ENCODE measurements around the gene CDCA4. TPM values are rescaled to one million over a fixed set of nuclear protein-coding genes. Genes with fewer than 3 reads are reported as not detected.
A peak's percentile ranks its signal among the peaks of the same experiment; 100 is the strongest.

CDCA4 gene
- total RNA-seq, 1 donor from 2014 or later, result 46.9 TPM

DNA sequence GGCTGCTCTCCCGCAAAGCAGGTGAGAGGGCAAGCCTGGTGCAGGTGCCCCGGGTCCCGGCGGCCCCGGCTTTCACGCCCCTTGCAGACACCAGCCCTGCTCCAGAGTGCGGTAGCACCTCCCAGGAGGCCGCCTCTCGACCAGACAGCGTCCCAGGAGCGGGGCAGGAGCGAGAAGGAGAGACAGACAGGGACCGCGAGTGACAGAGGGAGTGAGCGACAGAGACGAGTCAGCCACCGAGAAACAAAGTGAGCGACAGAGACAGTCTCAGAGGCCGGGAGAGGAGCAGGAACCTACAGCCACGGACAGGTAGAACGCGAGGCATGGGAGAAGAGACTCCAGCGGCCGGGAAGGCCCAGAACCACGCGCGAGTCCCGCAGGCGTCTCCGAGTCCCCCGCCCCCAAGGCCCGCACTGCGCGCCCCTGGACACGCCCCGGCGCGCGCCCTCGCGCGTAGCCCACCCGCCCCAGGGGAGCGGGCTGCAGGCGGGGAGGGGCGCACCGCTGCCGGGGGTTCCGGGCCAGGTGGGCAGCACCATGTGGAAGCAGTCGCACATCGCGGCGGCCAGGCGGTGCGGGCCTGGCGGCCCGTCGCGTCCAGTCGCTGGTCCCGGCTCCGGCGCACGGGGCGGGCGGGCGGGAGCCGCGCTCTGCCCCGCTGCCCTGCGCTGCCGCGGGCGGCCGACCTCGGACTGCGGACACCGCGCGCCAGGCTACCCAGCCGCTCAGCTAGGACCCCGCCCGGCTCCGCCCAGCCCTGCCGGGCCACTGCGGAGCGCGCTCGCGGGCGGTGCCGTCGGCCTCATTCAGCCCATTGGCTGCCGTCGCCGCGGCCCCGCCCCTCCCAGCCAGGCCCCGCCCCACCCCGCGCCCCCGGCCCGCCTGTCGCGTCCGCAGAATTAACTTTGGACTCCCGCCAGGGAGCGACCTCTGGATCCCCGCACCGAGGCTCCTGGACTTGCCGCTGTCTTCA is 42.9 kb downstream of the CDCA4 start, which contains the start of gene AHNAK2:
Gene AHNAK2, minus strand, starts transcription at position 694 of the 973 bp plus-strand sequence. Its CDS starts 137 bp downstream, at position 557.
- H3K4me3 ChIP-seq (ENCODE audit: low read depth, low read length), result peak within 1 kb of the TSS; percentile 87
- TF ChIP-seq, protein P1, sequence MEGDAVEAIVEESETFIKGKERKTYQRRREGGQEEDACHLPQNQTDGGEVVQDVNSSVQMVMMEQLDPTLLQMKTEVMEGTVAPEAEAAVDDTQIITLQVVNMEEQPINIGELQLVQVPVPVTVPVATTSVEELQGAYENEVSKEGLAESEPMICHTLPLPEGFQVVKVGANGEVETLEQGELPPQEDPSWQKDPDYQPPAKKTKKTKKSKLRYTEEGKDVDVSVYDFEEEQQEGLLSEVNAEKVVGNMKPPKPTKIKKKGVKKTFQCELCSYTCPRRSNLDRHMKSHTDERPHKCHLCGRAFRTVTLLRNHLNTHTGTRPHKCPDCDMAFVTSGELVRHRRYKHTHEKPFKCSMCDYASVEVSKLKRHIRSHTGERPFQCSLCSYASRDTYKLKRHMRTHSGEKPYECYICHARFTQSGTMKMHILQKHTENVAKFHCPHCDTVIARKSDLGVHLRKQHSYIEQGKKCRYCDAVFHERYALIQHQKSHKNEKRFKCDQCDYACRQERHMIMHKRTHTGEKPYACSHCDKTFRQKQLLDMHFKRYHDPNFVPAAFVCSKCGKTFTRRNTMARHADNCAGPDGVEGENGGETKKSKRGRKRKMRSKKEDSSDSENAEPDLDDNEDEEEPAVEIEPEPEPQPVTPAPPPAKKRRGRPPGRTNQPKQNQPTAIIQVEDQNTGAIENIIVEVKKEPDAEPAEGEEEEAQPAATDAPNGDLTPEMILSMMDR (conservative IDR thresholded peaks at IDR 0.05; ENCODE audit: low read depth, low read length), result no peak
- no peak for DNase-seq (ENCODE audit: low read depth)

DNA sequence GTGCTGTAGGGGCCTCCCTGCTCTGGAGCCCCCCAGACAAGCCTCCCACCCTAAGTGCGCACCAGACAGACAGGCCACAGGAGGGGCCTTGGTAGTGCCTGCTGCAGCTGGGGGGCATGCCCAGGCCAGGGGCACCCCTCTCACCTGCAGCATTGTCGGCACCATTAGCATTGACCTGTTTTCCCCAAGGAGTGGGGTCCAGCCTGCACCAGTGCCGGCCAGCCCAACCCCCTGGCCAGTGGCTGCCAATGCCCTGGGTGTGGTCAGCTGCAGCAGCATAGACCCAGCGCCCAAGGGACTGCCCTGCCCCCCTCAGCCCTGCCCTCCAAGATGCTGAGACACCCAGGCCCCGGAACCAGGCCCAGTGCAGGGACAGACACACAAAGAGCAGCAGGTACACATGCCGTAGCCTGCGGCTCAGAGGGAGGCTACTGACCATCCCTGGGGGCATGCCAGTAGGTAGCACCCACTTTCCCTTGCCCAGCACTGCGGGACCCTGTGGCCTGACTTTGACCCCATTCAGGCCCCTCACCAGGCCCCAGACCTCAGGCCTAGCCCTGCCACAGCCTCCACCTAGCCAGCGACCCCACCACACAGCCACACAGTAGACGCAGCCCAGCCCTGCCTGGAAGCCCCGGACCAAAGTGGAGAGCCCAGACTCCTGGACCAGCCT is 43.7 kb downstream of the CDCA4 start:
- H3K4me3 ChIP-seq (ENCODE audit: low read depth, low read length), result peak overlapping the region; percentile 87
- TF ChIP-seq, protein P1 (conservative IDR thresholded peaks at IDR 0.05; ENCODE audit: low read depth, low read length), result no peak
- no peak for DNase-seq (ENCODE audit: low read depth)

DNA sequence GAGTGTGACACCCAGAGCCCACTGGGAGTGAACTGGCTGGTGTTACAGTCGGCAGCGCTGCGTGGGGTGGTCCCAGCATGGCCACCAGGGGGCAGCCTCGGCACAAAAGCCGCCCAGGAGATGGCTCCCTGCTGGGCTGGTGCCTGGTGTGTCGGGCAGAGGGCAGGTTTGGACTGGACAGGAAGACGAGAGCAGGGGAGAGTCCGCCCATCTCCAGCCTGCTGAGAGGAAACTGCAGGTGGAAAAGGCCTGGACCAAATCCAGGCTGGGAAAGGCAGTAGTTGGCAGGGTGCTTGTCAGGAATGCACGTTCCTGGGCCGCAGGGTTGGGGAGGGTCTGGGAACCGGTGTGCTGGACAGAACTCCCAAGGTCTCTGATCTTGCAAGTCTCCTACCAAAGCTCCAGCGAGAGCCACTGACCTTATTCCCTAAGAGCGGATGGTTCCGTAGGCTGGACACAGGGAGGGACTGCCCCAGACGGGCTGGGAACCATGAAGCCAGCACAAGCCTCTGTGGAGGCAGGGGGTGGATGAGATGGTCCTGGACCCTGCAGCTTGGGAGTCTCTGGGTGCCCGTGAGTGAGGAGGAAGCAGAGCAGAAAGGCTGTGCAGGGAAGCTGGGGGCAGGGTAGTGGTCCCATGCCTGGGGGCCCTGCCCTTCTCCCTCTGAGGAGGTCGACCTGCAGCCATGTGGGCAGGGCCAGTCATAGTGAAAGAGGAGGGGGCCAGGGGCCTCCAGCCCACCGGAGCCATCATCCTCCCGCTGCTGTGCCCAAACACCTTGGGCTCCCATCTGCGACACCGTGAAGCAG is 44.5 kb downstream of the CDCA4 start:
- peak overlapping the region; percentile 87 for H3K4me3 ChIP-seq (ENCODE audit: low read depth, low read length)
- TF ChIP-seq, protein P1 (conservative IDR thresholded peaks at IDR 0.05; ENCODE audit: low read depth, low read length), result peak; percentile 86
- DNase-seq (ENCODE audit: low read depth), result no peak

DNA sequence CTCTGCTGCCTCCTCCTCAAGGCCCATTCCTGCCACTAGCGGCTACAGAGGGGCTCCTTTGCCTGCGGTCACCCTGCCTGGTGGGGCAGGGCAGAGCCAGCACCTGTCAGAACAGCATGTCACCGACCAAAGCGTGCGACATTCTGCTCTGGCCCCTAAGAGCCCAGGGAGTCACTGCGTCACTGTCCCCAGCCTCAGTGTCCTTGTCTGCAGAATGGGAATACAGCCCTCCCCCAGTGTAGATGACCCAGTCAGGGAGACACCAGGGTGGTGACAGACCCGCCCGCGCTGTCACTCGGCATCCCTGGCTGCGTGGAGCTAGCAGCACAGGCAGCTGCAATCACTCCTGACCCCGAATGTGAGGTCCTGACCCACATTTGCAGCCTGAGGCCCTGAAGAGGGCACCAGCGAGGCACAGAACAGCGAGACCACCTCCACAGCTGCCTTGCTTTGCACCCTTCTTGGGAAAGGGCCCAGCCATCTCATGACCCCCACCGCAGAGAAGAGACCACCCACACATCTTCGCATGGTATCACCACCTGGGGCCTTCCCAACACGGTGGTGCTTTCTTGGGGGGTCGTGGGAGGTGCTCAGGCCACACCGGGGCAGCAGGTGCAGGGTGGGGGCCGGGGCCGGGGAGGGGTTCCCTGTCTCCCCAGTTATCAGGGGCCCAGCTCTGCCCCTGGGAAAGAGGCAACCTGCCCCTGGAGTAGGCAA is 45.2 kb downstream of the CDCA4 start:
- TF ChIP-seq, protein P1 (conservative IDR thresholded peaks at IDR 0.05; ENCODE audit: low read depth, low read length), result peak; percentile 17
- DNase-seq (ENCODE audit: low read depth), result no peak
- peak overlapping the region; percentile 87 for H3K4me3 ChIP-seq (ENCODE audit: low read depth, low read length)

DNA sequence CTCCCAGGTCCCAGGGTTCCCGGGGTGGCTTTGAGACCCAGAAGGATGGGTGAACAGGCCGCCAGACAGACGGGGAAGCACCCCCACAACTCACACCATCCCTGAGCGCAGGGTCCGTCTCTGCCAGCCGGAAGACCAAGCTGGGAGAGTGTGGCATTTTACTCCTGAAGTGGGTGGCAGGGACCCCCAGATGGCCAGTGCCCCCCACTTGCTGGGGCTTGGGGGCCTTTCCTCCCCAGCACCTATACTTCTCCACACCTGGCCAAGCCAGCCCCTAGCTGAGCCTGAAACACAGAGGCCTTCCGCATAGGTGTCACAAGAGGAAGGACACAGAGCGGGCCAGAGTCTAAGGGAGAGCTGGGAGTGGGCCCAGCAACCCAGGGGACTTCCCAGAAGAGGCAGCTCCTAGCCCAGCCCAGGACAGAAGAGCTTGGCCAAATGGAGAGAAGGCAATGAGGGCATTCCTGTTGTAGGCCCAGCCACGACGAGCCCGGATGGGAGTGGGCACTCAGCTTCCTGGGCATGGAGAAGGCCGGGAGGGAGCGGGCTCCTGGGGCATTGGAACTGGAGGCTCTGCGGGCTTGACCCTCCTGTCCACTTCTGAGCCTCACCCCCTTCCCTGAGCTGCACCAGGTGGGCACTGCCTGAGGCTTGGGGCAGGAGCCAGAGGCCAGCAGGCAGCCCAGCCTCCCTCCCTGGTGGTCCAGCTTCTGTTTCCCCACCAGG is 46.1 kb downstream of the CDCA4 start:
- no peak overlapping the region for H3K4me3 ChIP-seq (ENCODE audit: low read depth, low read length)
- TF ChIP-seq, protein P1 (conservative IDR thresholded peaks at IDR 0.05; ENCODE audit: low read depth, low read length), result no peak
- no peak for DNase-seq (ENCODE audit: low read depth)
